B cell (primary cell): ENCODE results near the gene FAIM2.

Experiments
- EZH2 ChIP-seq: IDR thresholded peaks from 2 replicates; pipeline ENCODE4 v1.6.1; 2012; ENCODE audit warnings: borderline replicate concordance, low read depth, mild to moderate bottlenecking, moderate library complexity, low read length; ENCODE audit not compliant: insufficient read depth, poor library complexity, severe bottlenecking
- TF ChIP-seq, protein P1 (sequence below): fragments of 200-600 bp; IDR thresholded peaks from one replicate; pipeline ENCODE4 v1.8.0; 2022; ENCODE audit warnings: antibody characterized with exemption, mild to moderate bottlenecking

- TF ChIP-seq, protein P1, sequence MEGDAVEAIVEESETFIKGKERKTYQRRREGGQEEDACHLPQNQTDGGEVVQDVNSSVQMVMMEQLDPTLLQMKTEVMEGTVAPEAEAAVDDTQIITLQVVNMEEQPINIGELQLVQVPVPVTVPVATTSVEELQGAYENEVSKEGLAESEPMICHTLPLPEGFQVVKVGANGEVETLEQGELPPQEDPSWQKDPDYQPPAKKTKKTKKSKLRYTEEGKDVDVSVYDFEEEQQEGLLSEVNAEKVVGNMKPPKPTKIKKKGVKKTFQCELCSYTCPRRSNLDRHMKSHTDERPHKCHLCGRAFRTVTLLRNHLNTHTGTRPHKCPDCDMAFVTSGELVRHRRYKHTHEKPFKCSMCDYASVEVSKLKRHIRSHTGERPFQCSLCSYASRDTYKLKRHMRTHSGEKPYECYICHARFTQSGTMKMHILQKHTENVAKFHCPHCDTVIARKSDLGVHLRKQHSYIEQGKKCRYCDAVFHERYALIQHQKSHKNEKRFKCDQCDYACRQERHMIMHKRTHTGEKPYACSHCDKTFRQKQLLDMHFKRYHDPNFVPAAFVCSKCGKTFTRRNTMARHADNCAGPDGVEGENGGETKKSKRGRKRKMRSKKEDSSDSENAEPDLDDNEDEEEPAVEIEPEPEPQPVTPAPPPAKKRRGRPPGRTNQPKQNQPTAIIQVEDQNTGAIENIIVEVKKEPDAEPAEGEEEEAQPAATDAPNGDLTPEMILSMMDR, result no peak
- no peak for TF ChIP-seq EZH2
Observed at GRCh38 chr12:49891476-49891875, 12.2 kb downstream of the FAIM2 start.
